Stimulated activated CD4-positive, alpha-beta T cell treated with anti-CD3 and anti-CD28 coated beads, Interleukin-1b, Interleukin-23, amount 100 ng/mL, for 4 hours (primary cell): ENCODE measurements around the gene STOML2.

ENCODE experiments used
- DNase-seq, 2 donors: peaks; one replicate each; pipeline ENCODE4 v3.0.0-alpha.2; 2020; ENCODE audit warnings: low read depth in 2 of 2

Gene STOML2

GRCh38 chr9:35107297-35108290 is 4.7 kb upstream of the STOML2 start:
- no peak for DNase-seq

- DNase-seq = no peak
Observed at GRCh38 chr9:35106343-35106730, 3.4 kb upstream of the STOML2 start.

DNA sequence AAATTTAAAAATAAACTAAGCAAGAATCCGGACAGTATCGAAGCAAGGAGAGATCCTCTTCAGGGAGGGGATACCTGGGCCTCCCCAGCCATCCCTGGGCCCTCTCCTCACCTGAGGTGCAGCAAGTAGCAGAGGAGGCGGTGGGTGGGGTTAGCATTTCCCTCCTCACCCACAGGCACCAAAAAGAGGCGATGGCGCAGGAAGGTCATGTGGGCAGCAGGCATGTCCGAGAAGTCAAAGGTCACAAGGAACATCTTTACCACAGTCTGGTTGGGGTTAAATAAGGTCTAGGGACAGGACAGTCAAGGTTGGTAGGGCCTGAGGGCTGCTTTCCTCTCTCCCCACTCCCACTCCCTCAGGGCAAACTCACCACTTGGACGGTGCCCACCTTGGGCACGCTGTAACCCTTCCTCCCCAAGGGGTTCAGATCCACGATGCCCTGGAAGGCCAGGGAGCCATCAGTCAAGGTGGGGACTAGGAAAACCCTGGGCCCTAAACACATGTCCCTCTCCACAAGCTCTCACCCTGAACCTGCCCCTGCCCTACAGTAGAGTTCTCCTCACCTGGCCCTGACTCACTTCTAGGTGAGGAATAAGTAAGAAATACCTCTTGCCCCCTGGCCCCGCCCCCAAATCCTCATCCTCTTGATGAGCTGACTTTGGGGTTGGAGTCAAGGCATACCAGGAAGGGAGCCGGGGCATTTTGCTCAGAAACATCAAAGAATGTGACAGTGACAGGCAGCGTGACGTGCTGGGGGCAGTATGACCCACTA is 2.8 kb upstream of the STOML2 start:
- DNase-seq = no peak

DNA sequence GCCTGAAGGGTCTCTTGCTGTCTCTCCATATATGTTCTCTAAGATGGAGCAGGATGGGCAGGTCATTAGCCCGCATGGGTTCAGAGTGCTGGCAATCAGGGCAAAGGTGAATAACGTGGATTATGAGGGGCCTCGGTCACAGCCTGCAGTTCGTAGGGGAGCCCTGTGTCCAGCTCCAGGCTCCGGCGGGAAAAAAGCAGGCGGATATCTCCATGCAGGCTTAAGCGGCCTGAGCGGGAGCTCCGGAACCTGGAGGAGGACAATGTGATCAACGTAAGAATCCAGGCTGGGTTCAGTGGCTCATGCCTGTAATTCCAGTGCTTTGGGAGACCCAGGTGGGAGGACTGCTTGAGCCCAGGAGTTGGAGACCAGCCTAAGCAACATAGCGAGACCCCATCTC is 2.2 kb upstream of the STOML2 start:
- DNase-seq = no peak

- DNase-seq = no peak
Observed at GRCh38 chr9:35104586-35104985, 1.7 kb upstream of the STOML2 start.

DNA sequence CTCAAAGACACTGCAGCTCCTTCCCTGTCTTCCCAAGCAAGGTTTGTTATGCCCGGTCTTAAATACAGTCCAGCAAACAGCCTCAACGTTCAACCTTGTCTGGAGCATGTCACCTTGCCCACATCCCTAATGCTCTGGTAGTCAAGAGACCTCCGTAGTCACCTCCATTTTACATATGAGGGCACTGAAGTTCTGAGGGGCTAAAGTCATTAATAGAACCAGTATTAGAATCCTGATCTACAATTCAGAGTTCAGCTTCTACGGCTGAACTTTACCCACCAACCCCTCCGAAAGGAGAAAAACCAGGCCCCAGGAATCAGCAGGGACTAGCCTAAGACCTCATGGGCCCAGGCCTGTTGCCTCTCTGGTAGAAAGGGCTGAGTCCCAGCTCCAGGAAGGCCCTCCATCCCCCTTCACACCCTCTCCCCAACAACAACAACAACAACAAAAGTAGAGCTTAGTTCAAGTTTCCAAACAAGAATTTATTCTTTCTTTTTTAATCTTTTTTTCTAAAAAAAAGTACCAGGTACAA is 795 bp upstream of the STOML2 start:
- no peak for DNase-seq

- no peak for DNase-seq
Observed at GRCh38 chr9:35102465-35102768, 514 bp downstream of the STOML2 start.

- DNase-seq = no peak
Observed at GRCh38 chr9:35097573-35097972, 5.4 kb downstream of the STOML2 start.

- peak; percentile 83 to 87 for DNase-seq
Observed at GRCh38 chr9:35096035-35096849, 6.7 kb downstream of the STOML2 start, which contains the start of gene PIGO. Gene PIGO, minus strand, starts transcription at chr9:35096591. Its CDS starts 1,026 bp downstream, at chr9:35095565.

- no peak for DNase-seq
Observed at GRCh38 chr9:35091536-35091935, 11.4 kb downstream of the STOML2 start.

GRCh38 chr9:35089434-35089833 is 13.5 kb downstream of the STOML2 start:
- no peak for DNase-seq

GRCh38 chr9:35085078-35085477 is 17.9 kb downstream of the STOML2 start:
- DNase-seq = no peak

GRCh38 chr9:35079426-35080341 is 23.2 kb downstream of the STOML2 start, which contains the start of gene FANCG:
Gene FANCG, minus strand, starts transcription at chr9:35079942. Its CDS starts 418 bp downstream, at chr9:35079524.
- DNase-seq = peak; percentile 55 to 73

DNA sequence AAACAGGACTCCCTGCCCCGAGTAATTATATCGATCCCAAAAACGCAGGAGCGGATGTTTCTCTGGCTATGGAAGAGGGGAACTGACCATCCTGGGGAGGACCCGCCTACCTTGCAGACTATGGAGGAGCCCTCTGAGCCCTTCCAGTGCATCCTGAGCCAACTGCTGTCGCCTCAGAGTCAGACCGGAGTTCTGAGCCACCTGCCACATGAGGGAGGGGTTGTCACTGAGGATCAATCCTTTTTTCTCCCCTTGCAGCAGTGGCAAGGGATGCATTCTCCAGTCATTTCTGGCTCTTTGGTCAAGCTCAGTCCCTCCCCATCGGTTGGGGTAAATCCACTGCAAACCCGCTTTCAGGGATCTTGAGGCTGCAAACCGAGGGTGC is 23.9 kb downstream of the STOML2 start:
- no peak for DNase-seq

GRCh38 chr9:35078066-35078465 is 24.9 kb downstream of the STOML2 start:
- DNase-seq = no peak

- no peak for DNase-seq
Observed at GRCh38 chr9:35076848-35077247, 26.1 kb downstream of the STOML2 start.

DNA sequence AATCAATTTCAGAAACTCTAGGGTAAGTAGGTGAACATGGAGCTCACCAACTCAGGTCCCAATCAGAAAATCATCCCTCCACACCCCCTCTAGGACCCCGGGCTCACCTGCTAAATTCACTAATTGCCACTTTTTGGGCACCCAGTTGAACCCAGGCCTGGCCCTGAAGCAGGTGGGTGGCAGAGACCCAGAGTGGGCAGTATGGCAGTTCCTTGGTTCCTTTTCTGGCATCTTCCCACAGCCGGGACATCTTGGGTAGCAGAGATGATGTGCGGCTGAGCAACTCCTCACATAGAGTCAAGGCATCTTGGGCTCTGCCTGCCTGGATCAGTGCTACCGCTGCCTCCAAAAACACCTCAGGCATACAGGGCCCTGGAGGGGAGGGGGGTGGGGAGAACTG is 27.6 kb downstream of the STOML2 start:
- no peak for DNase-seq

- no peak for DNase-seq
Observed at GRCh38 chr9:35074791-35075190, 28.1 kb downstream of the STOML2 start.

GRCh38 chr9:35074141-35074540 is 28.8 kb downstream of the STOML2 start:
- no peak for DNase-seq

DNA sequence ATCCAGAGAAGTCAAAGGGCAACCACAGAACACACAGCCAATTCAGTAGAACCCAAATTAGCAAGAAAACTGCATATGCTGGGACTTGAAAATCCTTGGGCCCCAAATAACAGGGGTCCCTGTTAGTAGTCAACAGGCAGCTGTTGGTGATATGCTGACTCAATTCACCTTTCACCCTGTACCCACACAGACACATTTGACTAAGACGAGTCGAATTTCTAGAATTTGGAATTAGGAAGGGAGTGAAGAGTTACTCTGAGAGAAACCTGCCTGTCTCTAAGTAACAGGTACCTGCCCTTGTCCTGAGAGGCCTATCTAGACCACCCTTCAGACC is 29.7 kb downstream of the STOML2 start:
- DNase-seq = no peak
